K562 (cell line): ENCODE data around the gene POU2F1. TPM values are rescaled to one million over a fixed set of nuclear protein-coding genes. Genes with fewer than 3 reads are reported as not detected.

Experiments
- ATAC-seq: fragments of 200-7000 bp; cut with Tn5 transposase; 3 replicates; pipeline ENCODE4 v1.9.1; 2020; ENCODE audit warnings: moderate library complexity
- BruUV-seq: library from RNA; stranded (reverse); fragments of 400-500 nt; replicated peaks from 2 replicates; lab custom pipeline; 2021; lab: Mats Ljungman, UMichigan
- CTCF ChIA-PET: fragments of 300-600 bp; formaldehyde crosslinking; extraction: SDS; loops from one replicate; lab custom pipeline; 2021; ENCODE audit warnings: low intra/inter-chr PET ratio; lab: Yijun Ruan, JAX
- POLR2A ChIA-PET: fragments of 300-600, 350-650 bp; sonication (Branson Sonifier 250); formaldehyde crosslinking; extraction: SDS; loops from one replicate; lab custom pipeline; 2021; ENCODE audit warnings: antibody characterized with exemption, inconsistent platforms; lab: Yijun Ruan, JAX
- DNase-seq, 4 experiments: peaks; one replicate each; pipeline versions ENCODE4 v3.0.0 to v3.0.0-alpha.2; 2011 to 2018; ENCODE audit warnings: low spot score in 3 of 4, mixed read lengths in 3 of 4; ENCODE audit errors: extremely low read depth in 1 of 4
- FAIRE-seq: peaks from 2 replicates; lab custom pipeline; 2011; peaks lifted over from hg19 to GRCh38; lab: Jason Lieb, UNC
- H2AFZ ChIP-seq: 2 replicates; pipeline ENCODE4 v1.6.0; 2011; ENCODE audit warnings: low read depth, low read length, control low read depth, inconsistent platforms
- H3K27ac ChIP-seq: fragments of 200-600 bp; 3 replicates; pipeline ENCODE4 v1.8.0; 2011; ENCODE audit warnings: low read depth, mild to moderate bottlenecking, control low read depth, inconsistent platforms, low read length, moderate library complexity, mixed read lengths; ENCODE audit errors: extremely low read depth
- H3K27me3 ChIP-seq, 2 experiments: fragments of 300-600 bp in 1 of 2; 2 replicates in 1 of 2; 3 replicates in 1 of 2; pipeline versions ENCODE4 v1.6.0 to v1.8.0; 2011; ENCODE audit warnings: inconsistent platforms in 2 of 2, low read length in 2 of 2, mild to moderate bottlenecking in 1 of 2, mixed read lengths in 1 of 2, moderate library complexity in 1 of 2; ENCODE audit not compliant: control insufficient read depth in 2 of 2, insufficient read depth in 2 of 2
- H3K36me3 ChIP-seq: fragments of 300-600 bp; 3 replicates; pipeline ENCODE4 v1.8.0; 2011; ENCODE audit warnings: mild to moderate bottlenecking, low read length, inconsistent platforms; ENCODE audit not compliant: control insufficient read depth, insufficient read depth
- H3K4me1 ChIP-seq, 2 experiments: fragments of 200-600 bp in 1 of 2; replicated peaks in 1 of 2; 2 replicates in 1 of 2; 3 replicates in 1 of 2; pipeline versions ENCODE4 v1.5.1 to v1.8.0; 2011; ENCODE audit warnings: inconsistent platforms in 2 of 2, low read length in 2 of 2, mild to moderate bottlenecking in 1 of 2, mixed read lengths in 1 of 2, moderate library complexity in 1 of 2; ENCODE audit not compliant: control insufficient read depth in 2 of 2, insufficient read depth in 2 of 2
- H3K4me2 ChIP-seq: 2 replicates; pipeline ENCODE4 v1.6.1; 2011; ENCODE audit warnings: low read length, control low read depth, inconsistent platforms, mixed read lengths; ENCODE audit not compliant: insufficient read depth
- H3K4me3 ChIP-seq: fragments of 200-600 bp; sonication (generic), shearing (Covaris generic); 2 replicates; pipeline ENCODE4 v1.5.1; 2016; ENCODE audit warnings: control low read depth, inconsistent platforms
- H3K79me2 ChIP-seq: fragments of 200-600 bp; 3 replicates; pipeline ENCODE4 v1.8.0; 2011; ENCODE audit warnings: low read length, inconsistent platforms; ENCODE audit not compliant: control insufficient read depth, insufficient read depth
- H3K9ac ChIP-seq, 2 experiments: 2 replicates each; pipeline versions ENCODE4 v1.6.0 to v1.6.1; 2011; ENCODE audit warnings: low read depth in 2 of 2, low read length in 2 of 2, control low read depth in 1 of 2, inconsistent platforms in 1 of 2, mild to moderate bottlenecking in 1 of 2, mixed read lengths in 1 of 2; ENCODE audit not compliant: insufficient read depth in 1 of 2
- H3K9me1 ChIP-seq: one replicate; pipeline ENCODE4 v1.6.0; 2011; ENCODE audit warnings: inconsistent platforms, mild to moderate bottlenecking, low read length, moderate library complexity; ENCODE audit not compliant: control insufficient read depth, insufficient read depth
- H3K9me3 ChIP-seq: replicated peaks from 2 replicates; pipeline ENCODE4 v1.5.1; 2011; ENCODE audit warnings: low read depth, low read length, inconsistent platforms; ENCODE audit not compliant: control insufficient read depth, insufficient read depth
- H4K20me1 ChIP-seq: replicated peaks from 2 replicates; pipeline ENCODE4 v1.6.1; 2011; ENCODE audit warnings: low read length, inconsistent platforms, mixed read lengths; ENCODE audit not compliant: control insufficient read depth, insufficient read depth
- CSDE1 ChIP-seq, 2 experiments: fragments of 450-650 bp; IDR thresholded peaks; 2 replicates each; pipeline ENCODE4 v1.6.1; 2016; ENCODE audit warnings: mild to moderate bottlenecking in 1 of 2
- DMBX1 ChIP-seq: fragments of 250-450 bp; sonication (Bioruptor Pico); IDR thresholded peaks from 2 replicates; pipeline ENCODE4 v1.8.0; 2022; ENCODE audit warnings: inconsistent platforms, mild to moderate bottlenecking, moderate library complexity, borderline replicate concordance
- MCM5 ChIP-seq: fragments of 450-650 bp; IDR thresholded peaks from 2 replicates; pipeline ENCODE4 v1.6.1; 2016; ENCODE audit warnings: low read depth
- NFE2 ChIP-seq: IDR thresholded peaks from 2 replicates; pipeline ENCODE4 v1.6.1; 2014; ENCODE audit warnings: antibody characterized with exemption, low read depth
- PHF8 ChIP-seq: fragments of 200-600 bp; sonication (generic); IDR thresholded peaks from 2 replicates; pipeline ENCODE4 v1.6.1; 2012; ENCODE audit warnings: mixed run types, mild to moderate bottlenecking, inconsistent platforms, low read length, moderate library complexity, borderline replicate concordance
- POLR2H ChIP-seq: IDR thresholded peaks from 2 replicates; pipeline ENCODE4 v1.6.1; 2016; ENCODE audit warnings: missing genetic modification characterization, low read depth, mild to moderate bottlenecking, control low read depth, missing compliant biosample characterization, moderate library complexity
- RFX1 ChIP-seq: fragments of 450-650 bp; IDR thresholded peaks from 2 replicates; pipeline ENCODE4 v1.6.1; 2016; ENCODE audit warnings: mild to moderate bottlenecking, moderate library complexity
- SMAD4 ChIP-seq: fragments of 250-450 bp; sonication (Bioruptor Pico); conservative IDR thresholded peaks from 2 replicates; pipeline ENCODE4 v1.8.0; 2021; ENCODE audit warnings: inconsistent platforms, mild to moderate bottlenecking, moderate library complexity
- SNIP1 ChIP-seq: fragments of 450-650 bp; IDR thresholded peaks from 2 replicates; pipeline ENCODE4 v1.7.1; 2017; ENCODE audit warnings: low read depth, mild to moderate bottlenecking
- TBL1XR1 ChIP-seq, 2 experiments: IDR thresholded peaks; 2 replicates each; pipeline ENCODE4 v1.6.1; 2012; ENCODE audit warnings: improper control_type of control experiment in 2 of 2, low read length in 2 of 2, mild to moderate bottlenecking in 1 of 2
- TOE1 ChIP-seq, 2 experiments: fragments of 450-650 bp in 1 of 2; sonication (generic) in 1 of 2; formaldehyde crosslinking in 1 of 2; IDR thresholded peaks; 2 replicates each; pipeline versions ENCODE4 v1.7.1 to v1.8.0; 2016 to 2022; ENCODE audit warnings: borderline replicate concordance in 2 of 2, mild to moderate bottlenecking in 2 of 2, antibody characterized with exemption in 1 of 2, inconsistent platforms in 1 of 2, low read depth in 1 of 2, missing genetic modification reagents in 1 of 2, moderate library complexity in 1 of 2
- ZNF274 ChIP-seq: IDR thresholded peaks from 2 replicates; pipeline ENCODE4 v1.6.1; 2011; ENCODE audit warnings: low read depth, mild to moderate bottlenecking, low read length, moderate library complexity, borderline replicate concordance
- ZNF764 ChIP-seq: fragments of 250-450 bp; sonication (Bioruptor Pico); IDR thresholded peaks from 2 replicates; pipeline ENCODE4 v1.4.0; 2020; ENCODE audit warnings: low read depth, mild to moderate bottlenecking, moderate library complexity
- WGBS: fragments of 100-300 bp; shearing (Covaris generic); methylation state at CpG from one replicate; pipeline ENCODE4 v1.1.6; 2016; ENCODE audit warnings: low coverage, mixed read lengths; ENCODE audit not compliant: insufficient coverage; ENCODE audit errors: missing lambda C conversion rate; 5-methylcytosine and 5-hydroxymethylcytosine counted together
- in situ Hi-C: fragments of 300-500 bp; cut with MboI; formaldehyde crosslinking; loops from 4 replicates; pipeline ENCODE4 v1.15.0; 2018; ENCODE audit warnings: inconsistent platforms, mixed read lengths
- intact Hi-C: fragments of 100-400 bp; cut with micrococcal nuclease; formaldehyde crosslinking; loops from 2 replicates; pipeline ENCODE4 v1.14.2; 2022
- polyA plus RNA-seq, 8 experiments: library from polyadenylated mRNA; depleted of rRNA in 4 of 8; stranded (reverse) in 5 of 8; unstranded in 3 of 8; fragments of >200 nt; fragmentation: Nextera tagmentation in 2 of 8; fragmentation: Illumina TruSeq in 1 of 8; extraction: Ambion mirVana in 2 of 8; extraction: Trizol in 1 of 8; gene quantifications; 2 replicates each; pipeline versions ENCODE4 v1.2.1 to v1.2.3, GENCODE V29; 2011 to 2014; ENCODE audit warnings: inconsistent platforms in 1 of 8, missing spikeins in 1 of 8
- total RNA-seq, 7 experiments: library from RNA; depleted of rRNA in 6 of 7; stranded (reverse); fragments of >200 nt in 6 of 7; fragmentation: Illumina TruSeq in 2 of 7; extraction: Trizol in 2 of 7; gene quantifications; 2 replicates each; pipeline versions ENCODE4 v1.2.1 to v1.2.3, GENCODE V29; 2011 to 2021; ENCODE audit warnings: low replicate concordance in 1 of 7
- TF ChIP-seq, protein P1 (sequence below): fragments of 200-800 bp; sonication (Bioruptor generic); IDR thresholded peaks from 2 replicates; pipeline ENCODE4 v1.6.1; 2017; ENCODE audit warnings: missing genetic modification characterization, missing compliant biosample characterization
- TF ChIP-seq, protein P2 (sequence below), 2 experiments: IDR thresholded peaks; 2 replicates each; pipeline ENCODE4 v1.6.1; 2011; ENCODE audit warnings: borderline replicate concordance in 1 of 2, control low read depth in 1 of 2, low read depth in 1 of 2, low read length in 1 of 2, mild to moderate bottlenecking in 1 of 2, mixed read lengths in 1 of 2, moderate library complexity in 1 of 2; ENCODE audit not compliant: insufficient read depth in 1 of 2, insufficient read length in 1 of 2, poor library complexity in 1 of 2, severe bottlenecking in 1 of 2; ENCODE audit errors: extremely low read depth in 1 of 2

POU2F1 gene
- total and polyA plus RNA-seq, 9 of the 15 experiments (the other 6 are each of a cell fraction or from before 2014, with no cell fraction given), result 2.6 to 22.3 (median 8.8) TPM

DNA sequence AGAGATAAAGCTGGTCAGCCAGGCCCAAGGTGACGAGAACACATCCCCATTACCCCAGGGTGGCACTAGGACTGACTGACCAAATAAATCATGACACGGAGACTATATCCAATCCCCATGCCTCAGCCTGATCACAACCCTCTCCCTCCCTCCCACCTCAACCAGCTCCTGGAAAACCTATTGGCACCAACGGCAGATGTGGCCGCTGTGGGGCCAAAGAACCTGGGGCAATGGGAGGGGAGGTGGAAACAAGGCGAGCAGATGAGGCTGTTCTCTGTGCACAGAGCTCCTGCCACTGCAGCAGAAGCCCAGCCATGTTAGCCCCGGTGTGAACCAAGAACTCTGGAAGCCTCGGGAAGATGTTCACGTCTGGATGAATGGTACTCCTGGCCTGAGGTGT lies 220.1 kb downstream of the POU2F1 start:
- peaks cover 4% of the 10 kb centered on the region for H3K9me1 ChIP-seq
- no peak overlapping the region for H3K27ac ChIP-seq
- intact Hi-C loops (loop anchor here (5.0 to 10.0 kb wide), 2 partner anchors 218 to 244 kb away; partner anchors contain the start of gene POU2F1), in situ Hi-C loops (loop anchor here (5.0 to 10.0 kb wide), 2 partner anchors 173 to 556 kb away; no protein-coding TSS in a partner anchor)
- peaks cover 0 to 13% of the 10 kb centered on the region in 2 experiments; a peak in 2 of 5 replicates for H3K4me1 ChIP-seq
- no peaks in the 10 kb centered on the region for H3K79me2 ChIP-seq
- no peak for DNase-seq
- WGBS, result 27% methylated on average over 8 of the region's 8 CpGs
- H3K9me3 ChIP-seq, result no peaks in the 10 kb centered on the region
- H3K4me3 ChIP-seq, result no peak overlapping the region
- CTCF ChIA-PET, result interaction anchor here (2.5 to 2.8 kb wide), 2 partner anchors 40 to 374 kb away, joined by 19 to 22 read pairs; no protein-coding TSS in a partner anchor
- no TSS peak for BruUV-seq
- ATAC-seq, result no peak
- no peaks in the 10 kb centered on the region for H3K36me3 ChIP-seq
- TF ChIP-seq POLR2H (tag), result no peak
- TF ChIP-seq RFX1, result no peak
- no peak for TF ChIP-seq ZNF274
- no peak for TF ChIP-seq SNIP1
- TF ChIP-seq, protein P1, sequence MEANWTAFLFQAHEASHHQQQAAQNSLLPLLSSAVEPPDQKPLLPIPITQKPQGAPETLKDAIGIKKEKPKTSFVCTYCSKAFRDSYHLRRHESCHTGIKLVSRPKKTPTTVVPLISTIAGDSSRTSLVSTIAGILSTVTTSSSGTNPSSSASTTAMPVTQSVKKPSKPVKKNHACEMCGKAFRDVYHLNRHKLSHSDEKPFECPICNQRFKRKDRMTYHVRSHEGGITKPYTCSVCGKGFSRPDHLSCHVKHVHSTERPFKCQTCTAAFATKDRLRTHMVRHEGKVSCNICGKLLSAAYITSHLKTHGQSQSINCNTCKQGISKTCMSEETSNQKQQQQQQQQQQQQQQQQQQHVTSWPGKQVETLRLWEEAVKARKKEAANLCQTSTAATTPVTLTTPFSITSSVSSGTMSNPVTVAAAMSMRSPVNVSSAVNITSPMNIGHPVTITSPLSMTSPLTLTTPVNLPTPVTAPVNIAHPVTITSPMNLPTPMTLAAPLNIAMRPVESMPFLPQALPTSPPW (CRISPR knock-in tag), result no peak
- TF ChIP-seq NFE2, result no peak
- TF ChIP-seq PHF8, result no peak
- no peak for TF ChIP-seq TBL1XR1 (IDR thresholded peaks at IDR 0.05; ENCODE audit: low read length in 2 of 2)
- TF ChIP-seq, protein P2, sequence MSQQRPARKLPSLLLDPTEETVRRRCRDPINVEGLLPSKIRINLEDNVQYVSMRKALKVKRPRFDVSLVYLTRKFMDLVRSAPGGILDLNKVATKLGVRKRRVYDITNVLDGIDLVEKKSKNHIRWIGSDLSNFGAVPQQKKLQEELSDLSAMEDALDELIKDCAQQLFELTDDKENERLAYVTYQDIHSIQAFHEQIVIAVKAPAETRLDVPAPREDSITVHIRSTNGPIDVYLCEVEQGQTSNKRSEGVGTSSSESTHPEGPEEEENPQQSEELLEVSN (IDR thresholded peaks at IDR 0.05; ENCODE audit: borderline replicate concordance in 1 of 2, extremely low read depth in 1 of 2, insufficient read depth in 1 of 2, insufficient read length in 1 of 2, low read depth in 1 of 2, low read length in 1 of 2, poor library complexity in 1 of 2, severe bottlenecking in 1 of 2), result no peak
- TF ChIP-seq SMAD4 (CRISPR knock-in tag), result no peak
- TF ChIP-seq DMBX1 (CRISPR knock-in tag), result no peak
- TF ChIP-seq CSDE1 (IDR thresholded peaks at IDR 0.05), result no peak
- no peak for TF ChIP-seq MCM5
- TF ChIP-seq TOE1 (IDR thresholded peaks at IDR 0.05; ENCODE audit: borderline replicate concordance), result no peak
- TF ChIP-seq TOE1 (CRISPR knock-in tag; IDR thresholded peaks at IDR 0.05; ENCODE audit: borderline replicate concordance, low read depth), result no peak
- TF ChIP-seq ZNF764 (CRISPR knock-in tag), result no peak
- TF ChIP-seq, all 486 proteins: peak for 0
- H4K20me1 ChIP-seq, result no peaks in the 10 kb centered on the region
- H2AFZ ChIP-seq, result no peak overlapping the region
- H3K9ac ChIP-seq, result no peak overlapping the region
- peaks cover 2 to 27% of the 10 kb centered on the region in 2 experiments; a peak in 3 of 5 replicates for H3K27me3 ChIP-seq
- H3K4me2 ChIP-seq, result no peak overlapping the region
- POLR2A ChIA-PET, result interaction anchor here (0.8 kb wide), 1 partner anchor 12 kb away, joined by 6 read pairs; no protein-coding TSS in a partner anchor
- no peak for FAIRE-seq
